ENCODE results near the gene ZNF583.

GRCh38 chr19:56423985-56424353 lies 19.8 kb downstream of the ZNF583 start:
- TF ChIP-seq EP300 (IDR thresholded peaks at IDR 0.05) (no peak), CTCF (IDR thresholded peaks at IDR 0.05) (no peak), POLR2A (IDR thresholded peaks at IDR 0.05; ENCODE audit: low read depth) (no peak), POLR2AphosphoS5 (IDR thresholded peaks at IDR 0.05) (no peak)

Data from esophagus muscularis mucosa (tissue), 4 donors.